ENCODE measurements around the gene MAST4. TPM values are rescaled to one million over a fixed set of nuclear protein-coding genes. Genes with fewer than 3 reads are reported as not detected.

MAST4 gene
- total RNA-seq, 1 donor = 12.7 TPM

- H3K4me2 ChIP-seq (ENCODE audit: insufficient read depth, low read length) = no peak overlapping the region
- no peaks in the 10 kb centered on the region for H3K9me3 ChIP-seq (ENCODE audit: low read depth, low read length)
- H3K36me3 ChIP-seq (ENCODE audit: insufficient read depth, low read length) = no peaks in the 10 kb centered on the region
- H3K4me1 ChIP-seq (ENCODE audit: insufficient read depth, low read length) = no peaks in the 10 kb centered on the region
- H3K79me2 ChIP-seq (ENCODE audit: insufficient read depth, low read length) = no peaks in the 10 kb centered on the region
- DNase-seq (ENCODE audit: insufficient read length, low spot score, missing footprints) = no peak
- H3K27ac ChIP-seq (ENCODE audit: low read depth, low read length) = no peak overlapping the region
- H4K20me1 ChIP-seq (ENCODE audit: insufficient read depth, low read length) = no peaks in the 10 kb centered on the region
- no peak for TF ChIP-seq CTCF (IDR thresholded peaks at IDR 0.05; ENCODE audit: extremely low read depth, low read depth, low read length)
- no peak overlapping the region for H2AFZ ChIP-seq (ENCODE audit: low read length)
- no peaks in the 10 kb centered on the region for H3K27me3 ChIP-seq (ENCODE audit: insufficient read depth, low read length)
- H3K4me3 ChIP-seq (ENCODE audit: insufficient read depth, low read length) = no peak overlapping the region
Observed at GRCh38 chr5:66851306-66851705, 255.1 kb downstream of the MAST4 start.

- no peaks in the 10 kb centered on the region for H3K9me3 ChIP-seq (ENCODE audit: low read depth, low read length)
- no peak overlapping the region for H3K4me3 ChIP-seq (ENCODE audit: insufficient read depth, low read length)
- no peaks in the 10 kb centered on the region for H3K27me3 ChIP-seq (ENCODE audit: insufficient read depth, low read length)
- DNase-seq (ENCODE audit: insufficient read length, low spot score, missing footprints) = no peak
- TF ChIP-seq CTCF (IDR thresholded peaks at IDR 0.05; ENCODE audit: extremely low read depth, low read depth, low read length) = no peak
- H3K79me2 ChIP-seq (ENCODE audit: insufficient read depth, low read length) = no peaks in the 10 kb centered on the region
- no peaks in the 10 kb centered on the region for H4K20me1 ChIP-seq (ENCODE audit: insufficient read depth, low read length)
- H3K4me2 ChIP-seq (ENCODE audit: insufficient read depth, low read length) = no peak overlapping the region
- no peak overlapping the region for H2AFZ ChIP-seq (ENCODE audit: low read length)
- H3K4me1 ChIP-seq (ENCODE audit: insufficient read depth, low read length) = no peaks in the 10 kb centered on the region
- H3K36me3 ChIP-seq (ENCODE audit: insufficient read depth, low read length) = no peaks in the 10 kb centered on the region
- no peak overlapping the region for H3K27ac ChIP-seq (ENCODE audit: low read depth, low read length)
Observed at GRCh38 chr5:66854416-66854815, 258.2 kb downstream of the MAST4 start.

- no peak overlapping the region for H2AFZ ChIP-seq (ENCODE audit: low read length)
- peaks cover 7% of the 10 kb centered on the region for H3K27me3 ChIP-seq (ENCODE audit: insufficient read depth, low read length)
- H3K4me3 ChIP-seq (ENCODE audit: insufficient read depth, low read length) = no peak overlapping the region
- H4K20me1 ChIP-seq (ENCODE audit: insufficient read depth, low read length) = no peaks in the 10 kb centered on the region
- no peak overlapping the region for H3K27ac ChIP-seq (ENCODE audit: low read depth, low read length)
- H3K36me3 ChIP-seq (ENCODE audit: insufficient read depth, low read length) = no peaks in the 10 kb centered on the region
- DNase-seq (ENCODE audit: insufficient read length, low spot score, missing footprints) = peak; percentile 18
- no peak overlapping the region for H3K4me2 ChIP-seq (ENCODE audit: insufficient read depth, low read length)
- no peak for TF ChIP-seq CTCF (IDR thresholded peaks at IDR 0.05; ENCODE audit: extremely low read depth, low read depth, low read length)
- no peaks in the 10 kb centered on the region for H3K9me3 ChIP-seq (ENCODE audit: low read depth, low read length)
- no peaks in the 10 kb centered on the region for H3K79me2 ChIP-seq (ENCODE audit: insufficient read depth, low read length)
- H3K4me1 ChIP-seq (ENCODE audit: insufficient read depth, low read length) = no peaks in the 10 kb centered on the region
Observed at GRCh38 chr5:66856041-66856805, 260.0 kb downstream of the MAST4 start.

- Histone ChIP-seq H3K4me1 (ENCODE audit: insufficient read depth, low read length) (no peaks in the 10 kb centered on the region), H4K20me1 (ENCODE audit: insufficient read depth, low read length) (no peaks in the 10 kb centered on the region), H3K4me3 (ENCODE audit: insufficient read depth, low read length) (no peak overlapping the region), H2AFZ (ENCODE audit: low read length) (no peak overlapping the region), H3K79me2 (ENCODE audit: insufficient read depth, low read length) (no peaks in the 10 kb centered on the region), H3K27me3 (ENCODE audit: insufficient read depth, low read length) (peaks cover 11% of the 10 kb centered on the region), H3K27ac (ENCODE audit: low read depth, low read length) (no peak overlapping the region), H3K36me3 (ENCODE audit: insufficient read depth, low read length) (no peaks in the 10 kb centered on the region), H3K9me3 (ENCODE audit: low read depth, low read length) (no peaks in the 10 kb centered on the region), H3K4me2 (ENCODE audit: insufficient read depth, low read length) (no peak overlapping the region)
- TF ChIP-seq CTCF (IDR thresholded peaks at IDR 0.05; ENCODE audit: extremely low read depth, low read depth, low read length) = no peak
- no peak for DNase-seq (ENCODE audit: insufficient read length, low spot score, missing footprints)
Observed at GRCh38 chr5:66859526-66859925, 263.3 kb downstream of the MAST4 start.
